GM12878 (cell line): Measurements from ENCODE around the gene PSMA2. TPM values are rescaled to one million over a fixed set of nuclear protein-coding genes. Genes with fewer than 3 reads are reported as not detected.

Experiments
- ATAC-seq: fragments of 200-7000 bp; cut with Tn5 transposase; 3 replicates; pipeline ENCODE4 v1.9.1; 2020; ENCODE audit warnings: mild to moderate bottlenecking, moderate library complexity
- BruUV-seq: library from RNA; stranded (reverse); fragments of 400-500 nt; replicated peaks from 2 replicates; lab custom pipeline; 2021; lab: Mats Ljungman, UMichigan
- CTCF ChIA-PET: fragments of 300-600 bp; sonication (Branson Sonifier 250); formaldehyde crosslinking; extraction: SDS; loops from one replicate; lab custom pipeline; 2021; ENCODE audit warnings: inconsistent platforms; lab: Yijun Ruan, JAX
- POLR2A ChIA-PET: fragments of 350-600 bp; formaldehyde crosslinking; extraction: SDS; loops from one replicate; lab custom pipeline; 2021; ENCODE audit warnings: inconsistent platforms; lab: Charles Lee
- RAD21 ChIA-PET: fragments of 300-600 bp; sonication (Branson Sonifier 250); formaldehyde crosslinking; loops from one replicate; lab custom pipeline; 2023; ENCODE audit warnings: antibody characterized with exemption; ENCODE audit not compliant: unreplicated experiment; lab: Charles Lee
- SMC1A ChIA-PET: fragments of 300-600 bp; sonication (Branson Sonifier 250); formaldehyde crosslinking; loops from one replicate; lab custom pipeline; 2023; ENCODE audit not compliant: unreplicated experiment, uncharacterized antibody; lab: Charles Lee
- DNase-seq: peaks from one replicate; pipeline ENCODE4 v3.0.0-alpha.2; 2011; ENCODE audit warnings: low read depth, low spot score
- FAIRE-seq: peaks from 3 replicates; lab custom pipeline; 2011; peaks lifted over from hg19 to GRCh38; lab: Jason Lieb, UNC
- H2AFZ ChIP-seq: 2 replicates; pipeline ENCODE4 v1.6.0; 2011; ENCODE audit warnings: low read depth, low read length, control low read depth; ENCODE audit not compliant: control insufficient read depth
- H3K27ac ChIP-seq: 2 replicates; pipeline ENCODE4 v1.5.1; 2011; ENCODE audit warnings: control low read depth; ENCODE audit not compliant: control insufficient read depth, insufficient read depth
- H3K27me3 ChIP-seq, 2 experiments: replicated peaks in 1 of 2; 2 replicates each; pipeline versions ENCODE4 v1.6.0 to v1.6.1; 2011; ENCODE audit warnings: low read length in 1 of 2; ENCODE audit not compliant: control insufficient read depth in 2 of 2, insufficient read depth in 2 of 2
- H3K36me3 ChIP-seq, 2 experiments: 2 replicates each; pipeline ENCODE4 v1.5.1; 2011; ENCODE audit warnings: low read length in 1 of 2; ENCODE audit not compliant: control insufficient read depth in 2 of 2, insufficient read depth in 2 of 2
- H3K4me1 ChIP-seq: 2 replicates; pipeline ENCODE4 v1.6.1; 2011; ENCODE audit warnings: mild to moderate bottlenecking, low read length, moderate library complexity, mixed read lengths; ENCODE audit not compliant: control insufficient read depth, insufficient read depth
- H3K4me2 ChIP-seq: 2 replicates; pipeline ENCODE4 v1.6.0; 2011; ENCODE audit warnings: control low read depth; ENCODE audit not compliant: control insufficient read depth, insufficient read depth
- H3K4me3 ChIP-seq: fragments of 200-600 bp; sonication (generic); 2 replicates; pipeline ENCODE4 v1.5.1; 2016
- H3K79me2 ChIP-seq: 2 replicates; pipeline ENCODE4 v1.6.0; 2011; ENCODE audit warnings: low read length; ENCODE audit not compliant: control insufficient read depth, insufficient read depth
- H3K9ac ChIP-seq: 2 replicates; pipeline ENCODE4 v1.8.0; 2011; ENCODE audit warnings: low read length, control low read depth, mixed read lengths; ENCODE audit not compliant: control insufficient read depth, insufficient read depth
- H3K9me3 ChIP-seq: replicated peaks from 3 replicates; pipeline ENCODE4 v1.5.1; 2011; ENCODE audit warnings: mild to moderate bottlenecking, low read length; ENCODE audit not compliant: control insufficient read depth, insufficient read depth
- H4K20me1 ChIP-seq: 2 replicates; pipeline ENCODE4 v1.6.0; 2011; ENCODE audit not compliant: control insufficient read depth, insufficient read depth
- BCL11A ChIP-seq: IDR thresholded peaks from 2 replicates; pipeline ENCODE4 v1.6.1; 2011; ENCODE audit warnings: low read depth, low read length
- BHLHE40 ChIP-seq, 2 experiments: fragments of 450-650 bp in 1 of 2; IDR thresholded peaks; 2 replicates each; pipeline ENCODE4 v1.6.1; 2011 to 2017; ENCODE audit warnings: low read depth in 2 of 2, borderline replicate concordance in 1 of 2, improper control_type of control experiment in 1 of 2, low read length in 1 of 2, mild to moderate bottlenecking in 1 of 2
- BRCA1 ChIP-seq: IDR thresholded peaks from 2 replicates; pipeline ENCODE4 v1.6.1; 2011; ENCODE audit warnings: low read depth, low read length, improper control_type of control experiment
- CREB1 ChIP-seq: IDR thresholded peaks from 2 replicates; pipeline ENCODE4 v1.6.1; 2012; ENCODE audit warnings: low read depth, mild to moderate bottlenecking, inconsistent platforms
- EED ChIP-seq: sonication (generic); IDR thresholded peaks from 2 replicates; pipeline ENCODE4 v1.6.1; 2016; ENCODE audit warnings: antibody characterized with exemption, low read depth
- IKZF1 ChIP-seq: fragments of 450-650 bp; conservative IDR thresholded peaks from 2 replicates; pipeline ENCODE4 v1.6.1; 2017; ENCODE audit warnings: antibody characterized with exemption, mild to moderate bottlenecking
- LARP7 ChIP-seq: fragments of 450-650 bp; IDR thresholded peaks from 2 replicates; pipeline ENCODE4 v1.6.1; 2017; ENCODE audit warnings: mild to moderate bottlenecking
- NFYB ChIP-seq: IDR thresholded peaks from 2 replicates; pipeline ENCODE4 v1.6.1; 2011; ENCODE audit warnings: low read depth, mild to moderate bottlenecking, low read length, improper control_type of control experiment, moderate library complexity; ENCODE audit not compliant: insufficient read depth
- NR2C1 ChIP-seq: fragments of 450-650 bp; IDR thresholded peaks from 2 replicates; pipeline ENCODE4 v1.6.1; 2017; ENCODE audit warnings: antibody characterized with exemption, mild to moderate bottlenecking, moderate library complexity
- NR2C2 ChIP-seq: IDR thresholded peaks from 2 replicates; pipeline ENCODE4 v1.6.1; 2011; ENCODE audit warnings: borderline replicate concordance, low read depth; ENCODE audit not compliant: control insufficient read depth, insufficient read length
- PAX5 ChIP-seq: IDR thresholded peaks from 2 replicates; pipeline ENCODE4 v1.6.1; 2011; ENCODE audit warnings: low read depth, low read length, borderline replicate concordance
- PBX3 ChIP-seq: IDR thresholded peaks from 2 replicates; pipeline ENCODE4 v1.6.1; 2011; ENCODE audit warnings: mild to moderate bottlenecking, low read depth, low read length, moderate library complexity; ENCODE audit not compliant: insufficient replicate concordance
- POU2F2 ChIP-seq: IDR thresholded peaks from 3 replicates; pipeline ENCODE4 v1.6.1; 2011; ENCODE audit warnings: low read depth, mild to moderate bottlenecking, low read length, borderline replicate concordance
- RB1 ChIP-seq: fragments of 450-650 bp; formaldehyde crosslinking; IDR thresholded peaks from 2 replicates; pipeline ENCODE4 v1.6.1; 2017; ENCODE audit warnings: mild to moderate bottlenecking, borderline replicate concordance
- SUZ12 ChIP-seq: fragments of 200-600 bp; sonication (generic); IDR thresholded peaks from one replicate; pipeline ENCODE4 v1.6.1; 2018; ENCODE audit warnings: antibody characterized with exemption, mild to moderate bottlenecking; ENCODE audit not compliant: unreplicated experiment
- TAF1 ChIP-seq: IDR thresholded peaks from 2 replicates; pipeline ENCODE4 v1.6.1; 2011; ENCODE audit warnings: mild to moderate bottlenecking, low read depth, low read length, borderline replicate concordance
- WRNIP1 ChIP-seq: IDR thresholded peaks from 2 replicates; pipeline ENCODE4 v1.6.1; 2011; ENCODE audit warnings: low read depth, low read length, improper control_type of control experiment, borderline replicate concordance
- YY1 ChIP-seq: IDR thresholded peaks from 2 replicates; pipeline ENCODE4 v1.6.1; 2011; ENCODE audit warnings: low read depth, mild to moderate bottlenecking, low read length
- ZNF274 ChIP-seq: IDR thresholded peaks from one replicate; pipeline ENCODE4 v1.8.0; 2011; ENCODE audit not compliant: insufficient read length, insufficient read depth
- ZNF592 ChIP-seq: fragments of 450-650 bp; IDR thresholded peaks from 2 replicates; pipeline ENCODE4 v1.6.1; 2017; ENCODE audit warnings: mild to moderate bottlenecking, moderate library complexity
- WGBS: methylation state at CpG from one replicate; pipeline ENCODE4 v1.1.6; 2016; ENCODE audit warnings: low lambda C conversion rate; ENCODE audit not compliant: insufficient replicate concordance, insufficient coverage; ENCODE audit errors: missing lambda C conversion rate; 5-methylcytosine and 5-hydroxymethylcytosine counted together
- in situ Hi-C: fragments of 300-500 bp; cut with MboI; formaldehyde crosslinking; loops from 9 replicates; pipeline ENCODE4 v1.14.3; 2018; ENCODE audit warnings: mixed read lengths
- intact Hi-C: fragments of 100-400 bp; cut with micrococcal nuclease; formaldehyde crosslinking; loops from one replicate; pipeline ENCODE4 v1.14.2; 2022; ENCODE audit not compliant: unreplicated experiment
- polyA plus RNA-seq, 11 experiments: library from polyadenylated mRNA; depleted of rRNA in 4 of 11; unstranded in 6 of 11; stranded (reverse) in 5 of 11; fragments of >200 nt; fragmentation: Nextera tagmentation in 4 of 11; fragmentation: Illumina TruSeq in 1 of 11; extraction: Ambion mirVana in 4 of 11; extraction: Trizol in 1 of 11; gene quantifications; 1 replicate in 1 of 11; 2 replicates in 10 of 11; pipeline versions ENCODE4 v1.2.1 to v1.2.3, GENCODE V29; 2011 to 2016; ENCODE audit warnings: inconsistent platforms in 2 of 11, missing spikeins in 2 of 11, low read depth in 1 of 11
- total RNA-seq, 4 experiments: library from RNA; depleted of rRNA in 3 of 4; stranded (reverse); fragments of >200 nt in 3 of 4; fragmentation: Illumina TruSeq in 1 of 4; extraction: Trizol in 1 of 4; gene quantifications; 2 replicates each; pipeline versions ENCODE4 v1.2.1 to v1.2.3, GENCODE V29; 2013 to 2021

PSMA2 gene
- total and polyA plus RNA-seq, 10 of the 15 experiments (the other 5 are each of a cell fraction or from before 2014, with no cell fraction given), result 129 to 1,223 (median 317) TPM

- TF ChIP-seq ZNF592, result no peak
- no peak for TF ChIP-seq NR2C2
- TF ChIP-seq IKZF1, result no peak
Measured at GRCh38 chr7:42878303-42878702, 53.7 kb downstream of the PSMA2 start (continued).

GRCh38 chr7:42877862-42878261 lies 54.1 kb downstream of the PSMA2 start:
- no peak overlapping the region for H3K4me3 ChIP-seq
- ChIA-PET POLR2A (no interaction called here), CTCF (interaction anchor here (0.6 to 2.9 kb wide), 10 partner anchors 9 to 935 kb away, joined by 3 to 22 read pairs (median 6); no protein-coding TSS in a partner anchor), SMC1A (interaction anchor here (1.8 to 2.3 kb wide), 3 partner anchors 901 to 937 kb away, joined by 6 to 13 read pairs (median 9); no protein-coding TSS in a partner anchor), RAD21 (interaction anchor here (1.9 to 2.7 kb wide), 2 partner anchors 935 to 937 kb away, joined by 7 to 13 read pairs; no protein-coding TSS in a partner anchor)
- no peaks in the 10 kb centered on the region for H3K9me3 ChIP-seq
- intact Hi-C loops, result loop anchor here (5.0 kb wide), 1 partner anchor 936 kb away; no protein-coding TSS in a partner anchor
- no peaks in the 10 kb centered on the region for H3K36me3 ChIP-seq
- DNase-seq, result no peak
- no peaks in the 10 kb centered on the region for H3K4me1 ChIP-seq
- H3K4me2 ChIP-seq, result no peak overlapping the region
- WGBS, result 0% methylated on average over 2 of the region's 2 CpGs
- no peak overlapping the region for H2AFZ ChIP-seq
- no TSS peak for BruUV-seq
- no peaks in the 10 kb centered on the region for H3K79me2 ChIP-seq
- in situ Hi-C loops, result no loop called here
- no peaks in the 10 kb centered on the region for H4K20me1 ChIP-seq
- no peak for FAIRE-seq
- no peak overlapping the region for H3K27ac ChIP-seq
- peaks cover 0 to 1% of the 10 kb centered on the region in 2 experiments; a peak in 1 of 4 replicates for H3K27me3 ChIP-seq
- no peak for ATAC-seq
- H3K9ac ChIP-seq, result no peak overlapping the region
- no peak for TF ChIP-seq NFYB
- TF ChIP-seq RB1, result no peak
- TF ChIP-seq TAF1, result no peak
- TF ChIP-seq SUZ12, result no peak
- no peak for TF ChIP-seq POU2F2
- TF ChIP-seq BCL11A, result no peak
- no peak for TF ChIP-seq NR2C1
- TF ChIP-seq EED, result no peak
- no peak for TF ChIP-seq PAX5
- TF ChIP-seq CREB1, result no peak
- TF ChIP-seq ZNF274, result no peak
- no peak for TF ChIP-seq BHLHE40 (IDR thresholded peaks at IDR 0.05; ENCODE audit: borderline replicate concordance in 1 of 2, low read depth in 2 of 2, low read length in 1 of 2)
- no peak for TF ChIP-seq PBX3
- TF ChIP-seq BRCA1, result no peak
- no peak for TF ChIP-seq YY1
- TF ChIP-seq WRNIP1, result no peak
- TF ChIP-seq LARP7, result no peak
